Measurements from ENCODE around the gene OR8S1. TPM values are rescaled to one million over a fixed set of nuclear protein-coding genes. Genes with fewer than 3 reads are reported as not detected.

The OR8S1 gene
- polyA plus RNA-seq, 1 of the 3 experiments (the other 2 are of a cell fraction) = not detected

- no peaks in the 10 kb centered on the region for H3K36me3 ChIP-seq (replicated peaks in 1 of 2; ENCODE audit: control insufficient read depth in 1 of 2, insufficient read depth in 2 of 2, low read length in 1 of 2)
- POLR2A ChIA-PET = no interaction called here
- 0 out of 2 replicates have a peak, but pooled peaks cover 10% of the 10 kb centered on the region for H3K27me3 ChIP-seq (ENCODE audit: insufficient read depth)
- CTCF ChIA-PET = no interaction called here
- H3K27ac ChIP-seq (ENCODE audit: low read depth in 2 of 2, low read length in 1 of 2) = no peak overlapping the region
- H3K9me3 ChIP-seq = no peaks in the 10 kb centered on the region
- H3K9me2 ChIP-seq = no peaks in the 10 kb centered on the region
- no peaks in the 10 kb centered on the region for H3K4me1 ChIP-seq (ENCODE audit: control insufficient read depth in 1 of 2, insufficient read depth in 2 of 2, low read depth in 1 of 2, low read length in 1 of 2)
- H4K20me1 ChIP-seq (ENCODE audit: insufficient read depth) = no peaks in the 10 kb centered on the region
- H2AFZ ChIP-seq (ENCODE audit: low read depth) = no peak overlapping the region
- no peak overlapping the region for H3K4me2 ChIP-seq
- H3K9ac ChIP-seq = no peak overlapping the region
- TF ChIP-seq NFIC (IDR thresholded peaks at IDR 0.05; ENCODE audit: borderline replicate concordance) (no peak), NRF1 (IDR thresholded peaks at IDR 0.05; ENCODE audit: low read depth, low read length) (no peak), EP300 (IDR thresholded peaks at IDR 0.05; ENCODE audit: borderline replicate concordance in 1 of 2, low read depth in 1 of 2, low read length in 1 of 2) (no peak), RXRA (IDR thresholded peaks at IDR 0.05; ENCODE audit: borderline replicate concordance, low read depth) (no peak), POLR2AphosphoS5 (IDR thresholded peaks at IDR 0.05; ENCODE audit: low read depth, low read length) (no peak), CHD2 (IDR thresholded peaks at IDR 0.05; ENCODE audit: low read length, partially characterized antibody) (no peak), FOXJ3 (CRISPR knock-in tag; IDR thresholded peaks at IDR 0.05) (no peak), SMC3 (IDR thresholded peaks at IDR 0.05; ENCODE audit: low read depth, low read length) (no peak), ZBTB33 (IDR thresholded peaks at IDR 0.05; ENCODE audit: borderline replicate concordance, low read depth) (no peak), MXI1 (IDR thresholded peaks at IDR 0.05; ENCODE audit: low read depth, low read length) (no peak), GABPA (IDR thresholded peaks at IDR 0.05; ENCODE audit: low read depth) (no peak), USF1 (IDR thresholded peaks at IDR 0.05; ENCODE audit: borderline replicate concordance, low read depth) (no peak)
- TF ChIP-seq, protein P1, sequence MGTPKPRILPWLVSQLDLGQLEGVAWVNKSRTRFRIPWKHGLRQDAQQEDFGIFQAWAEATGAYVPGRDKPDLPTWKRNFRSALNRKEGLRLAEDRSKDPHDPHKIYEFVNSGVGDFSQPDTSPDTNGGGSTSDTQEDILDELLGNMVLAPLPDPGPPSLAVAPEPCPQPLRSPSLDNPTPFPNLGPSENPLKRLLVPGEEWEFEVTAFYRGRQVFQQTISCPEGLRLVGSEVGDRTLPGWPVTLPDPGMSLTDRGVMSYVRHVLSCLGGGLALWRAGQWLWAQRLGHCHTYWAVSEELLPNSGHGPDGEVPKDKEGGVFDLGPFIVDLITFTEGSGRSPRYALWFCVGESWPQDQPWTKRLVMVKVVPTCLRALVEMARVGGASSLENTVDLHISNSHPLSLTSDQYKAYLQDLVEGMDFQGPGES (IDR thresholded peaks at IDR 0.05; ENCODE audit: low read depth, low read length) = no peak
- no peak for DNase-seq
- H3K79me2 ChIP-seq (ENCODE audit: insufficient read depth) = no peaks in the 10 kb centered on the region
- no peaks in the 10 kb centered on the region for H3F3A ChIP-seq (replicated peaks; ENCODE audit: insufficient read depth)
- no peak overlapping the region for H3K4me3 ChIP-seq (ENCODE audit: low read depth in 2 of 2, low read length in 1 of 2)
Observed at GRCh38 chr12:48532601-48533000, 7.2 kb downstream of the OR8S1 start.

- DNase-seq = no peak
- Histone ChIP-seq H3K36me3 (replicated peaks in 1 of 2; ENCODE audit: control insufficient read depth in 1 of 2, insufficient read depth in 2 of 2, low read length in 1 of 2) (no peaks in the 10 kb centered on the region), H3K27me3 (ENCODE audit: insufficient read depth) (no peaks in the 10 kb centered on the region; the same call in 1 of the 2 replicates), H2AFZ (ENCODE audit: low read depth) (no peak overlapping the region), H4K20me1 (ENCODE audit: insufficient read depth) (no peaks in the 10 kb centered on the region), H3K27ac (ENCODE audit: low read depth in 2 of 2, low read length in 1 of 2) (no peak overlapping the region), H3K4me3 (ENCODE audit: low read depth in 2 of 2, low read length in 1 of 2) (no peak overlapping the region), H3K4me2 (no peak overlapping the region), H3K9ac (no peak overlapping the region), H3F3A (replicated peaks; ENCODE audit: insufficient read depth) (no peaks in the 10 kb centered on the region), H3K9me3 (no peaks in the 10 kb centered on the region), H3K79me2 (ENCODE audit: insufficient read depth) (no peaks in the 10 kb centered on the region), H3K9me2 (no peaks in the 10 kb centered on the region), H3K4me1 (ENCODE audit: control insufficient read depth in 1 of 2, insufficient read depth in 2 of 2, low read depth in 1 of 2, low read length in 1 of 2) (no peaks in the 10 kb centered on the region)
- ChIA-PET CTCF (no interaction called here), POLR2A (no interaction called here)
- 0% methylated on average over 1 of the region's 1 CpG for WGBS (ENCODE audit: low lambda C conversion rate)
- no peak for TF ChIP-seq SMC3 (IDR thresholded peaks at IDR 0.05; ENCODE audit: low read depth, low read length)
- TF ChIP-seq MEF2A (IDR thresholded peaks at IDR 0.05; ENCODE audit: borderline replicate concordance, low read depth) = no peak
- no peak for TF ChIP-seq FOXM1 (IDR thresholded peaks at IDR 0.05; ENCODE audit: low read depth)
- no peak for TF ChIP-seq RXRA (IDR thresholded peaks at IDR 0.05; ENCODE audit: borderline replicate concordance, low read depth)
- TF ChIP-seq EP300 (IDR thresholded peaks at IDR 0.05; ENCODE audit: borderline replicate concordance in 1 of 2, low read depth in 1 of 2, low read length in 1 of 2) = no peak
- TF ChIP-seq USF1 (IDR thresholded peaks at IDR 0.05; ENCODE audit: borderline replicate concordance, low read depth) = no peak
- TF ChIP-seq RCOR1 (IDR thresholded peaks at IDR 0.05; ENCODE audit: low read length) = no peak
- TF ChIP-seq GABPA (IDR thresholded peaks at IDR 0.05; ENCODE audit: low read depth) = no peak
- no peak for TF ChIP-seq REST (IDR thresholded peaks at IDR 0.05; ENCODE audit: low read depth, low read length)
- no peak for TF ChIP-seq EZH2phosphoT487 (IDR thresholded peaks at IDR 0.05; ENCODE audit: borderline replicate concordance, low read depth)
- no peak for TF ChIP-seq JUND (IDR thresholded peaks at IDR 0.05)
- TF ChIP-seq MXI1 (IDR thresholded peaks at IDR 0.05; ENCODE audit: low read depth, low read length) = no peak
- no peak for TF ChIP-seq TEAD4 (IDR thresholded peaks at IDR 0.05; ENCODE audit: borderline replicate concordance, insufficient read depth)
Observed at GRCh38 chr12:48536602-48537001, 11.2 kb downstream of the OR8S1 start.
